Kidney (tissue), 14 donors: ENCODE results near the gene CD79B. TPM values are rescaled to one million over a fixed set of nuclear protein-coding genes. Genes with fewer than 3 reads are reported as not detected.

Source experiments
- DNase-seq, 5 donors: peaks; one replicate each; pipeline ENCODE4 v3.0.0-alpha.2; 2013 to 2020
- FAIRE-seq: peaks from 2 replicates; lab custom pipeline; 2012; peaks lifted over from hg19 to GRCh38; lab: Jason Lieb, UNC
- H3K27ac ChIP-seq, 2 donors: one replicate each; pipeline ENCODE4 v1.7.0; 2013; ENCODE audit warnings: low read depth in 2 of 2, low read length in 2 of 2, inconsistent platforms in 1 of 2
- H3K27me3 ChIP-seq: one replicate; pipeline ENCODE4 v1.7.1; 2013; ENCODE audit warnings: low read length, inconsistent platforms; ENCODE audit not compliant: control insufficient read depth, insufficient read depth
- H3K36me3 ChIP-seq, 3 donors: one replicate each; pipeline versions ENCODE4 v1.7.0 to v1.7.1; 2013; ENCODE audit warnings: low read length in 3 of 3, control low read depth in 1 of 3, inconsistent platforms in 1 of 3; ENCODE audit not compliant: insufficient read depth in 3 of 3, control insufficient read depth in 2 of 3
- H3K4me1 ChIP-seq, 3 donors: one replicate each; pipeline versions ENCODE4 v1.7.0 to v1.7.1; 2013; ENCODE audit warnings: low read length in 3 of 3, inconsistent platforms in 1 of 3, low read depth in 1 of 3; ENCODE audit not compliant: control insufficient read depth in 2 of 3, insufficient read depth in 2 of 3
- H3K4me3 ChIP-seq, 3 donors: one replicate each; pipeline versions ENCODE4 v1.7.0 to v1.8.1; 2013; ENCODE audit warnings: low read length in 3 of 3, control low read depth in 1 of 3, inconsistent platforms in 1 of 3
- H3K9ac ChIP-seq, 3 donors: one replicate each; pipeline versions ENCODE4 v1.7.0 to v1.7.1; 2013; ENCODE audit warnings: low read length in 3 of 3, control low read depth in 1 of 3, inconsistent platforms in 1 of 3
- H3K9me3 ChIP-seq, 3 donors: one replicate each; pipeline versions ENCODE4 v1.7.0 to v1.7.1; 2013; ENCODE audit warnings: low read length in 3 of 3, control low read depth in 1 of 3, inconsistent platforms in 1 of 3; ENCODE audit not compliant: control insufficient read depth in 2 of 3, insufficient read depth in 1 of 3
- CTCF ChIP-seq: IDR thresholded peaks from 3 replicates; pipeline ENCODE4 v1.5.1; 2012; ENCODE audit warnings: mild to moderate bottlenecking, moderate library complexity, borderline replicate concordance; ENCODE audit not compliant: insufficient read depth; ENCODE audit errors: extremely low read depth
- intact Hi-C: fragments of 100-400 bp; cut with DNase I; formaldehyde crosslinking; loops from one replicate; pipeline ENCODE4 v1.11.1; 2022
- polyA plus RNA-seq: library from polyadenylated mRNA; stranded (reverse); fragments of 350-450 nt; fragmentation: Illumina TruSeq; extraction: RNeasy Lipid Tissue Mini Kit (QIAGEN cat#74804); gene quantifications from one replicate; pipeline ENCODE4 v1.2.3, GENCODE V29; 2014; ENCODE audit warnings: low read depth, low replicate concordance; ENCODE audit not compliant: insufficient read depth
- total RNA-seq: library from RNA; stranded (reverse); fragmentation: NEBNext Ultra II Directional; extraction: Animal tissue kit (Norgen Biotek cat#: 25700); gene quantifications from one replicate; pipeline ENCODE4 v1.2.1, GENCODE V29; 2021
- donor health status: control.
- donor health status: control.
- donor health status: control.
- donor health status: control.
- donor health status: control.
- donor health status: DM: yes; HTN: yes; CAD: no.
- donor health status: Normal renal cell carcinoma (clear cell type).

CD79B gene
- total and polyA plus RNA-seq, 2 donors from 2014 or later: 5.2 to 11.4 TPM

- Histone ChIP-seq H3K27ac (no peak overlapping the region), H3K4me3 (no peak overlapping the region), H3K9me3 (no peaks in the 10 kb centered on the region), H3K9ac (no peak overlapping the region), H3K4me1 (peaks cover 0 to 6% (median 0%) of the 10 kb centered on the region in 3 donors), H3K36me3 (no peaks in the 10 kb centered on the region), H3K27me3 (no peaks in the 10 kb centered on the region)
- DNase-seq (no peak), FAIRE-seq (no peak)
- intact Hi-C loops: no loop called here
- no peak for TF ChIP-seq CTCF
These were observed 2.3 kb upstream of the CD79B start for GRCh38 chr17:63934183-63935112.

- Histone ChIP-seq H3K9ac (no peak overlapping the region), H3K9me3 (no peaks in the 10 kb centered on the region), H3K36me3 (no peaks in the 10 kb centered on the region), H3K27me3 (no peaks in the 10 kb centered on the region), H3K4me1 (peaks cover 0 to 6% (median 0%) of the 10 kb centered on the region in 3 donors), H3K4me3 (no peak overlapping the region), H3K27ac (no peak overlapping the region)
- no peak for FAIRE-seq
- intact Hi-C loops: no loop called here
- no peak for TF ChIP-seq CTCF
- DNase-seq: no peak
These were observed 1.5 kb upstream of the CD79B start for GRCh38 chr17:63933598-63933997.

- Histone ChIP-seq H3K9me3 (no peaks in the 10 kb centered on the region), H3K27me3 (no peaks in the 10 kb centered on the region), H3K9ac (no peak overlapping the region), H3K4me3 (no peak overlapping the region), H3K4me1 (peaks cover 0 to 6% (median 0%) of the 10 kb centered on the region in 3 donors), H3K36me3 (no peaks in the 10 kb centered on the region), H3K27ac (no peak overlapping the region)
- intact Hi-C loops: no loop called here
- FAIRE-seq: no peak
- no peak for DNase-seq
- no peak for TF ChIP-seq CTCF
These were observed 590 bp upstream of the CD79B start for GRCh38 chr17:63932721-63933120.
